ENCODE measurements around the gene TTBK2. TPM values are rescaled to one million over a fixed set of nuclear protein-coding genes. Genes with fewer than 3 reads are reported as not detected.

Gene TTBK2
- total and polyA plus RNA-seq, 10 donors = 1.4 to 27.8 (median 19.5) TPM

GRCh38 chr15:42880121-42880520, 40.5 kb downstream of the TTBK2 start:
- H3K27ac ChIP-seq = no peak overlapping the region
- TF ChIP-seq POLR2A (IDR thresholded peaks at IDR 0.05) (no peak), POLR2AphosphoS5 (IDR thresholded peaks at IDR 0.05) (no peak), CTCF (IDR thresholded peaks at IDR 0.05 in 8 of 11, conservative IDR thresholded peaks at IDR 0.05 in 3 of 11) (no peak)
- no peaks in the 10 kb centered on the region for H3K36me3 ChIP-seq
- peaks cover 0 to 25% (median 16%) of the 10 kb centered on the region in 8 donors for H3K9me3 ChIP-seq
- H3K27me3 ChIP-seq (replicated peaks in 1 of 7) = no peaks in the 10 kb centered on the region
- H3K4me3 ChIP-seq = no peak overlapping the region
- no peaks in the 10 kb centered on the region for H3K4me1 ChIP-seq
- 88 to 100% (median 93%) methylated on average over 1 of the region's 1 CpG for WGBS, 5 donors
- DNase-seq = no peak
- intact Hi-C loops (cut with DNase I; ENCODE audit: low total_unique reads) = no loop called here

- no peak for DNase-seq
- 88 to 92% (median 90%) methylated on average over 4 of the region's 4 CpGs for WGBS, 5 donors
- no peak for TF ChIP-seq CTCF (IDR thresholded peaks at IDR 0.05 in 8 of 11, conservative IDR thresholded peaks at IDR 0.05 in 3 of 11)
- no peak for TF ChIP-seq POLR2A (IDR thresholded peaks at IDR 0.05)
- no peak for TF ChIP-seq POLR2AphosphoS5 (IDR thresholded peaks at IDR 0.05)
- Histone ChIP-seq H3K36me3 (no peaks in the 10 kb centered on the region), H3K27me3 (replicated peaks in 1 of 7) (no peaks in the 10 kb centered on the region), H3K4me3 (no peak overlapping the region), H3K27ac (no peak overlapping the region), H3K4me1 (no peaks in the 10 kb centered on the region), H3K9me3 (peaks cover 0 to 19% (median 12%) of the 10 kb centered on the region in 8 donors)
- intact Hi-C loops (cut with DNase I; ENCODE audit: low total_unique reads) = no loop called here
These were observed 41.1 kb downstream of the TTBK2 start for GRCh38 chr15:42879443-42879842.

GRCh38 chr15:42876224-42876623, 44.4 kb downstream of the TTBK2 start:
- no peak for TF ChIP-seq CTCF (IDR thresholded peaks at IDR 0.05 in 8 of 11, conservative IDR thresholded peaks at IDR 0.05 in 3 of 11)
- no peak for TF ChIP-seq POLR2AphosphoS5 (IDR thresholded peaks at IDR 0.05)
- no peak for TF ChIP-seq POLR2A (IDR thresholded peaks at IDR 0.05)
- intact Hi-C loops (cut with DNase I; ENCODE audit: low total_unique reads) = no loop called here
- Histone ChIP-seq H3K27ac (no peak overlapping the region), H3K36me3 (peaks cover 0 to 3% (median 0%) of the 10 kb centered on the region in 6 donors), H3K4me3 (no peak overlapping the region), H3K4me1 (no peaks in the 10 kb centered on the region), H3K27me3 (replicated peaks in 1 of 7) (no peaks in the 10 kb centered on the region), H3K9me3 (no peaks in the 10 kb centered on the region)
- DNase-seq = no peak

GRCh38 chr15:42868683-42869082, 51.9 kb downstream of the TTBK2 start:
- H3K9me3 ChIP-seq = no peaks in the 10 kb centered on the region
- intact Hi-C loops (cut with DNase I; ENCODE audit: low total_unique reads) = no loop called here
- no peaks in the 10 kb centered on the region for H3K4me1 ChIP-seq
- no peak overlapping the region for H3K4me3 ChIP-seq
- peaks cover 0 to 50% (median 6%) of the 10 kb centered on the region in 6 donors for H3K36me3 ChIP-seq
- 96 to 100% (median 97%) methylated on average over 2 of the region's 2 CpGs for WGBS, 5 donors
- no peak for TF ChIP-seq CTCF (IDR thresholded peaks at IDR 0.05 in 8 of 11, conservative IDR thresholded peaks at IDR 0.05 in 3 of 11)
- TF ChIP-seq POLR2A (IDR thresholded peaks at IDR 0.05) = no peak
- no peak for TF ChIP-seq POLR2AphosphoS5 (IDR thresholded peaks at IDR 0.05)
- H3K27ac ChIP-seq = no peak overlapping the region
- DNase-seq = no peak
- no peaks in the 10 kb centered on the region for H3K27me3 ChIP-seq (replicated peaks in 1 of 7)
